Measurements from ENCODE around the gene SOX10. TPM values are rescaled to one million over a fixed set of nuclear protein-coding genes. Genes with fewer than 3 reads are reported as not detected.

Gene SOX10
- total RNA-seq, 1 experiment from 2014 or later, result not detected

- Histone ChIP-seq H3K4me3 (ENCODE audit: low read depth in 2 of 2, low read length in 2 of 2) (no peak overlapping the region), H3K27ac (ENCODE audit: low read length) (no peak overlapping the region), H3K9me3 (ENCODE audit: control insufficient read depth, insufficient read depth, low read depth, low read length) (no peaks in the 10 kb centered on the region), H3K27me3 (ENCODE audit: control insufficient read depth, insufficient read depth, low read length) (no peaks in the 10 kb centered on the region), H3K36me3 (ENCODE audit: control insufficient read depth, insufficient read depth, low read length) (no peaks in the 10 kb centered on the region), H3K4me1 (ENCODE audit: control insufficient read depth, insufficient read depth, low read length) (no peaks in the 10 kb centered on the region)
- CTCF ChIA-PET, result no interaction called here
- no peak for TF ChIP-seq SIN3A (IDR thresholded peaks at IDR 0.05; ENCODE audit: borderline replicate concordance, insufficient read depth, low read depth, low read length)
- BruUV-seq (replicated peaks), result no TSS peak
- POLR2A ChIA-PET, result no interaction called here
- no peak for DNase-seq (ENCODE audit: low read depth, low spot score)
- intact Hi-C loops (cut with micrococcal nuclease; ENCODE audit: unreplicated experiment), result no loop called here
- in situ Hi-C loops (cut with HindIII; ENCODE audit: low pct_unique_long_range_greater_than_20kb, low sequenced_read_pairs), result no loop called here
- no peak for ATAC-seq
These were observed 15.7 kb downstream of the SOX10 start for GRCh38 chr22:37968452-37969251.

- Histone ChIP-seq H3K4me1 (ENCODE audit: control insufficient read depth, insufficient read depth, low read length) (no peaks in the 10 kb centered on the region), H3K9me3 (ENCODE audit: control insufficient read depth, insufficient read depth, low read depth, low read length) (no peaks in the 10 kb centered on the region), H3K27me3 (ENCODE audit: control insufficient read depth, insufficient read depth, low read length) (no peaks in the 10 kb centered on the region), H3K27ac (ENCODE audit: low read length) (no peak overlapping the region), H3K36me3 (ENCODE audit: control insufficient read depth, insufficient read depth, low read length) (no peaks in the 10 kb centered on the region), H3K4me3 (ENCODE audit: low read depth in 2 of 2, low read length in 2 of 2) (no peak overlapping the region)
- intact Hi-C loops (cut with micrococcal nuclease; ENCODE audit: unreplicated experiment) (no loop called here), in situ Hi-C loops (cut with HindIII; ENCODE audit: low pct_unique_long_range_greater_than_20kb, low sequenced_read_pairs) (no loop called here)
- ATAC-seq (no peak), DNase-seq (ENCODE audit: low read depth, low spot score) (no peak)
- no TSS peak for BruUV-seq (replicated peaks)
- CTCF ChIA-PET, result no interaction called here
- TF ChIP-seq CTCF (IDR thresholded peaks at IDR 0.05), result no peak
- no peak for TF ChIP-seq SIN3A (IDR thresholded peaks at IDR 0.05; ENCODE audit: borderline replicate concordance, insufficient read depth, low read depth, low read length)
- no peak for TF ChIP-seq TCF7L2 (IDR thresholded peaks at IDR 0.05; ENCODE audit: low read depth, low read length)
- no peak for TF ChIP-seq POLR2AphosphoS5 (IDR thresholded peaks at IDR 0.05; ENCODE audit: low read depth, low read length)
- no peak for TF ChIP-seq REST (IDR thresholded peaks at IDR 0.05; ENCODE audit: insufficient read depth in 1 of 2, low read depth in 2 of 2, low read length in 1 of 2)
- POLR2A ChIA-PET, result no interaction called here
These were observed 16.5 kb downstream of the SOX10 start for GRCh38 chr22:37967637-37968451.

GRCh38 chr22:37967147-37967546, 17.2 kb downstream of the SOX10 start:
- TF ChIP-seq SIN3A (IDR thresholded peaks at IDR 0.05; ENCODE audit: borderline replicate concordance, insufficient read depth, low read depth, low read length) (no peak), TCF7L2 (IDR thresholded peaks at IDR 0.05; ENCODE audit: low read depth, low read length) (no peak), REST (IDR thresholded peaks at IDR 0.05; ENCODE audit: insufficient read depth in 1 of 2, low read depth in 2 of 2, low read length in 1 of 2) (no peak), POLR2AphosphoS5 (IDR thresholded peaks at IDR 0.05; ENCODE audit: low read depth, low read length) (no peak), CTCF (IDR thresholded peaks at IDR 0.05) (no peak)
- Histone ChIP-seq H3K27ac (ENCODE audit: low read length) (no peak overlapping the region), H3K4me1 (ENCODE audit: control insufficient read depth, insufficient read depth, low read length) (no peaks in the 10 kb centered on the region), H3K36me3 (ENCODE audit: control insufficient read depth, insufficient read depth, low read length) (no peaks in the 10 kb centered on the region), H3K4me3 (ENCODE audit: low read depth in 2 of 2, low read length in 2 of 2) (no peak overlapping the region), H3K9me3 (ENCODE audit: control insufficient read depth, insufficient read depth, low read depth, low read length) (no peaks in the 10 kb centered on the region), H3K27me3 (ENCODE audit: control insufficient read depth, insufficient read depth, low read length) (no peaks in the 10 kb centered on the region)
- CTCF ChIA-PET, result no interaction called here
- BruUV-seq (replicated peaks), result no TSS peak
- ATAC-seq (no peak), DNase-seq (ENCODE audit: low read depth, low spot score) (no peak)
- in situ Hi-C loops (cut with HindIII; ENCODE audit: low pct_unique_long_range_greater_than_20kb, low sequenced_read_pairs) (no loop called here), intact Hi-C loops (cut with micrococcal nuclease; ENCODE audit: unreplicated experiment) (no loop called here)
- POLR2A ChIA-PET, result no interaction called here

Data from Panc1 (cell line).